HEK293 (cell line): Measurements from ENCODE around the gene RASD2.
A peak's percentile ranks its signal among the peaks of the same experiment; 100 is the strongest.
"Not testable (repeated sequence)": the region's sequence is repeated elsewhere in the genome, so short reads cannot be mapped to it uniquely, and the experiment has no call there.

Experiments used
- CTCF ChIA-PET: fragments of 350-600 bp; formaldehyde crosslinking; extraction: SDS; loops from one replicate; lab custom pipeline; 2021; ENCODE audit warnings: antibody characterized with exemption; lab: Yijun Ruan, JAX
- POLR2A ChIA-PET: fragments of 300-600 bp; formaldehyde crosslinking; extraction: SDS; loops from one replicate; lab custom pipeline; 2020; ENCODE audit warnings: antibody characterized with exemption, inconsistent platforms; lab: Yijun Ruan, JAX
- H3K27ac ChIP-seq: fragments of 200-500 bp; sonication (Bioruptor generic); 2 replicates; pipeline ENCODE4 v1.5.1; 2014; ENCODE audit warnings: low read depth, low read length, control low read depth, inconsistent platforms; ENCODE audit errors: extremely low read depth
- H3K36me3 ChIP-seq, 2 experiments: fragments of 200-500 bp in 1 of 2; sonication (Bioruptor generic) in 1 of 2; 1 replicate in 1 of 2; 2 replicates in 1 of 2; pipeline ENCODE4 v1.5.1; 2014 to 2017; ENCODE audit warnings: inconsistent platforms in 2 of 2, low read length in 2 of 2; ENCODE audit not compliant: control insufficient read depth in 2 of 2, insufficient read depth in 1 of 2
- H3K4me1 ChIP-seq: fragments of 200-500 bp; sonication (Bioruptor generic); 2 replicates; pipeline ENCODE4 v1.5.1; 2014; ENCODE audit warnings: mild to moderate bottlenecking, low read length, inconsistent platforms; ENCODE audit not compliant: control insufficient read depth, insufficient read depth
- H3K4me3 ChIP-seq: 2 replicates; pipeline ENCODE4 v1.5.1; 2011; ENCODE audit warnings: low read depth, mild to moderate bottlenecking, control low read depth, low read length, moderate library complexity
- H3K9me3 ChIP-seq: fragments of 200-500 bp; sonication (Bioruptor generic); 2 replicates; pipeline ENCODE4 v1.5.1; 2014; ENCODE audit warnings: low read depth, low read length, inconsistent platforms; ENCODE audit not compliant: control insufficient read depth, insufficient read depth
- PRDM1 ChIP-seq: fragments of 450-650 bp; formaldehyde crosslinking; IDR thresholded peaks from 2 replicates; pipeline ENCODE4; 2016; ENCODE audit warnings: missing biosample characterization, missing genetic modification characterization
- RBAK ChIP-seq: fragments of 450-650 bp; formaldehyde crosslinking; IDR thresholded peaks from 2 replicates; pipeline ENCODE4 v1.5.1; 2016; ENCODE audit warnings: missing biosample characterization, missing genetic modification characterization
- SETDB1 ChIP-seq: IDR thresholded peaks from one replicate; pipeline ENCODE4 v1.6.1; 2017; ENCODE audit warnings: mild to moderate bottlenecking, low read length, moderate library complexity, mixed read lengths; ENCODE audit not compliant: insufficient read length
- YY2 ChIP-seq: fragments of 450-650 bp; formaldehyde crosslinking; IDR thresholded peaks from 2 replicates; pipeline ENCODE4 v1.5.1; 2016; ENCODE audit warnings: missing biosample characterization, missing genetic modification characterization
- ZBTB20 ChIP-seq: fragments of 450-650 bp; formaldehyde crosslinking; IDR thresholded peaks from 2 replicates; pipeline ENCODE4 v1.5.1; 2016; ENCODE audit warnings: missing biosample characterization, missing genetic modification characterization
- ZEB2 ChIP-seq: fragments of 450-650 bp; formaldehyde crosslinking; IDR thresholded peaks from 2 replicates; pipeline ENCODE4 v1.5.1; 2016; ENCODE audit warnings: missing biosample characterization, missing genetic modification characterization
- ZNF146 ChIP-seq: fragments of 450-650 bp; formaldehyde crosslinking; IDR thresholded peaks from 2 replicates; pipeline ENCODE4 v1.5.1; 2016; ENCODE audit warnings: missing biosample characterization, missing genetic modification characterization
- ZNF175 ChIP-seq: fragments of 450-650 bp; formaldehyde crosslinking; IDR thresholded peaks from 2 replicates; pipeline ENCODE4 v1.5.1; 2016; ENCODE audit warnings: missing biosample characterization, missing genetic modification characterization
- ZNF211 ChIP-seq: fragments of 450-650 bp; formaldehyde crosslinking; IDR thresholded peaks from 2 replicates; pipeline ENCODE4 v1.5.1; 2016; ENCODE audit warnings: low read depth, missing biosample characterization, missing genetic modification characterization
- ZNF266 ChIP-seq: fragments of 450-650 bp; formaldehyde crosslinking; IDR thresholded peaks from 2 replicates; pipeline ENCODE4 v1.5.1; 2016; ENCODE audit warnings: missing biosample characterization, missing genetic modification characterization, low read depth
- ZNF558 ChIP-seq: fragments of 450-650 bp; formaldehyde crosslinking; IDR thresholded peaks from 2 replicates; pipeline ENCODE4 v1.5.1; 2016; ENCODE audit warnings: missing biosample characterization, missing genetic modification characterization
- ZNF561 ChIP-seq: fragments of 450-650 bp; IDR thresholded peaks from 2 replicates; pipeline ENCODE4 v1.5.1; 2018; ENCODE audit warnings: missing biosample characterization, missing genetic modification characterization, borderline replicate concordance
- ZNF664 ChIP-seq: fragments of 450-650 bp; formaldehyde crosslinking; IDR thresholded peaks from 2 replicates; pipeline ENCODE4 v1.5.1; 2016; ENCODE audit warnings: missing biosample characterization, missing genetic modification characterization
- ZNF747 ChIP-seq: fragments of 450-650 bp; formaldehyde crosslinking; IDR thresholded peaks from 2 replicates; pipeline ENCODE4 v1.5.1; 2016; ENCODE audit warnings: missing biosample characterization, missing genetic modification characterization
- TF ChIP-seq, protein P1 (sequence below): fragments of 450-650 bp; formaldehyde crosslinking; IDR thresholded peaks from 2 replicates; pipeline ENCODE4 v1.5.1; 2016; ENCODE audit warnings: missing biosample characterization, missing genetic modification characterization, borderline replicate concordance
- TF ChIP-seq, protein P2 (sequence below): fragments of 450-650 bp; formaldehyde crosslinking; IDR thresholded peaks from 2 replicates; pipeline ENCODE4 v1.5.1; 2017; ENCODE audit warnings: missing biosample characterization, missing genetic modification characterization
- TF ChIP-seq, protein P3 (sequence below): fragments of 450-650 bp; formaldehyde crosslinking; IDR thresholded peaks from 2 replicates; pipeline ENCODE4 v1.5.1; 2016; ENCODE audit warnings: missing biosample characterization, missing genetic modification characterization
- TF ChIP-seq, protein P4 (sequence below): IDR thresholded peaks from 2 replicates; pipeline ENCODE4 v1.6.1; 2011; ENCODE audit warnings: mild to moderate bottlenecking, low read depth, low read length, borderline replicate concordance
- TF ChIP-seq, protein P5 (sequence below): fragments of 450-650 bp; formaldehyde crosslinking; IDR thresholded peaks from 2 replicates; pipeline ENCODE4 v1.5.1; 2016; ENCODE audit warnings: missing biosample characterization, missing genetic modification characterization
- TF ChIP-seq, protein P6 (sequence below): fragments of 450-650 bp; formaldehyde crosslinking; IDR thresholded peaks from 2 replicates; pipeline ENCODE4 v1.5.1; 2017; ENCODE audit warnings: missing biosample characterization, missing genetic modification characterization

The RASD2 gene

DNA sequence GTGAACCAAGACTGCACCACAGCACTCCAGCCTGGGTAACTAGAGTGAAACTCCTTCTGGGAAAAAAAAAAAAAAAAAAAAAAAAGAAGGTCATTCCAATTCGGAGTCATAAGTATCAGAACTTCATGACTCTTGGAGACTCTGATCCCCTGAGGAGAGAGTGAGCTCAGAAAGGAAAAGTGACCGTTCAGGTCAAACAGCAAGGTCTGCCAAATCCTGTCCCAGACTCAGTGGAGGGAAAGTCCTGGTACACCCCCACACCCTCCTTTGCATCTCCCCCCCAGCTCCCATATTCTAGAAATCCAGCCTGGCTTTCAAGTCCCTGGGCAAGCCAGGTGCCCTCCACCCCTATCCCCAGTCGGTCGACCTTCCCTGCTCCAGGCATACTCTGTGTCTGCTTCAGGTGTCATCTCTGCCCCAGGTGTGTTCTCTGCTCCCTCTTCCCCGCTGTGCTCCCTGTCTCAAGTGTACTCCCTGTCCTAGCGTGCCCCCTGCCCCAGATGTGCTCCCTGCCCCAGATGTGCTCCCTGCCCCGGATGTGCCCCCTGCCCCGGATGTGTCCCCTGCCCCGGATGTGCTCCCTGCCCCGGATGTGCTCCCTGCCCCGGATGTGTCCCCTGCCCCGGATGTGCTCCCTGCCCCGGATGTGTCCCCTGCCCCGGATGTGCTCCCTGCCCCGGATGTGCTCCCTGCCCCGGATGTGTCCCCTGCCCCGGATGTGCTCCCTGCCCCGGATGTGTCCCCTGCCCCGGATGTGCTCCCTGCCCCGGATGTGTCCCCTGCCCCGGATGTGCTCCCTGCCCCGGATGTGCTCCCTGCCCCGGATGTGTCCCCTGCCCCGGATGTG is 49.3 kb upstream of the RASD2 start:
- CTCF ChIA-PET, H3K4me3 ChIP-seq: not testable (repeated sequence)

DNA sequence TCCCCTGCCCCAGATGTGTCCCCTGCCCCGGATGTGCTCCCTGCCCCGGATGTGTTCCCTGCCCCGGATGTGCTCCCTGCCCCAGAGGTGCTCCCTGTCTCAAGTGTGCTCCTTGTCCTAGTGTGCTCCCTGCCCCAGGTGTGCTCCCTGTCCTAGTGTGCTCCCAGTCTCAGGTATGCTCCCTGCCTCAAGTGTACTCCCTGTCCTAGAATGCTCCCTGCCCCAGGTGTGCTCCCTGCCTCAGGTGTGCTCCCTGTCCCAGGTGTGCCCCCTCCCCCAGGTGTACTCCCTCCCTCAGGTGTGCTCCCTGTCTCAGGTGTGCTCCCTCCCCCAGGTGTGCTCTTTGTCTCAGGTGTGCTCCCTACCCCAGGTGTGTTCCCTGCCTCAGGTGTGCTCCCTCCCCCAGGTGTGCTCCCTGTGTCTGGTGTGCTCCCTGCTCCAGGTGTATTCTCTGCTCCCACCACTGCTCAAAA is 48.7 kb upstream of the RASD2 start:
- Histone ChIP-seq H3K27ac (no peak overlapping the region), H3K9me3 (no peaks in the 10 kb centered on the region), H3K4me1 (no peaks in the 10 kb centered on the region), H3K4me3 (no peak overlapping the region), H3K36me3 (no peaks in the 10 kb centered on the region)
- ChIA-PET CTCF (interaction anchor here (0.6 kb wide), 1 partner anchor 633 kb away, joined by 3 read pairs; no protein-coding TSS in a partner anchor), POLR2A (no interaction called here)
- TF ChIP-seq, protein P1, sequence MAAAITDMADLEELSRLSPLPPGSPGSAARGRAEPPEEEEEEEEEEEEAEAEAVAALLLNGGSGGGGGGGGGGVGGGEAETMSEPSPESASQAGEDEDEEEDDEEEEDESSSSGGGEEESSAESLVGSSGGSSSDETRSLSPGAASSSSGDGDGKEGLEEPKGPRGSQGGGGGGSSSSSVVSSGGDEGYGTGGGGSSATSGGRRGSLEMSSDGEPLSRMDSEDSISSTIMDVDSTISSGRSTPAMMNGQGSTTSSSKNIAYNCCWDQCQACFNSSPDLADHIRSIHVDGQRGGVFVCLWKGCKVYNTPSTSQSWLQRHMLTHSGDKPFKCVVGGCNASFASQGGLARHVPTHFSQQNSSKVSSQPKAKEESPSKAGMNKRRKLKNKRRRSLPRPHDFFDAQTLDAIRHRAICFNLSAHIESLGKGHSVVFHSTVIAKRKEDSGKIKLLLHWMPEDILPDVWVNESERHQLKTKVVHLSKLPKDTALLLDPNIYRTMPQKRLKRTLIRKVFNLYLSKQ, result no peak
- TF ChIP-seq, protein P2, sequence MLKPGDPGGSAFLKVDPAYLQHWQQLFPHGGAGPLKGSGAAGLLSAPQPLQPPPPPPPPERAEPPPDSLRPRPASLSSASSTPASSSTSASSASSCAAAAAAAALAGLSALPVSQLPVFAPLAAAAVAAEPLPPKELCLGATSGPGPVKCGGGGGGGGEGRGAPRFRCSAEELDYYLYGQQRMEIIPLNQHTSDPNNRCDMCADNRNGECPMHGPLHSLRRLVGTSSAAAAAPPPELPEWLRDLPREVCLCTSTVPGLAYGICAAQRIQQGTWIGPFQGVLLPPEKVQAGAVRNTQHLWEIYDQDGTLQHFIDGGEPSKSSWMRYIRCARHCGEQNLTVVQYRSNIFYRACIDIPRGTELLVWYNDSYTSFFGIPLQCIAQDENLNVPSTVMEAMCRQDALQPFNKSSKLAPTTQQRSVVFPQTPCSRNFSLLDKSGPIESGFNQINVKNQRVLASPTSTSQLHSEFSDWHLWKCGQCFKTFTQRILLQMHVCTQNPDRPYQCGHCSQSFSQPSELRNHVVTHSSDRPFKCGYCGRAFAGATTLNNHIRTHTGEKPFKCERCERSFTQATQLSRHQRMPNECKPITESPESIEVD (tag by site-specific recombination), result no peak
- TF ChIP-seq, protein P3, sequence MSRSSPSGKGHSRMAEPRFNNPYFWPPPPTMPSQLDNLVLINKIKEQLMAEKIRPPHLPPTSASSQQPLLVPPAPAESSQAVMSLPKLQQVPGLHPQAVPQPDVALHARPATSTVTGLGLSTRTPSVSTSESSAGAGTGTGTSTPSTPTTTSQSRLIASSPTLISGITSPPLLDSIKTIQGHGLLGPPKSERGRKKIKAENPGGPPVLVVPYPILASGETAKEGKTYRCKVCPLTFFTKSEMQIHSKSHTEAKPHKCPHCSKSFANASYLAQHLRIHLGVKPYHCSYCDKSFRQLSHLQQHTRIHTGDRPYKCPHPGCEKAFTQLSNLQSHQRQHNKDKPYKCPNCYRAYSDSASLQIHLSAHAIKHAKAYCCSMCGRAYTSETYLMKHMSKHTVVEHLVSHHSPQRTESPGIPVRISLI, result no peak
- TF ChIP-seq SETDB1 (peak; percentile 81), ZNF561 (tag by site-specific recombination) (no peak), ZBTB20 (tag by site-specific recombination) (no peak), RBAK (no peak), ZEB2 (peak; percentile 96), ZNF266 (tag by site-specific recombination) (no peak), ZNF175 (tag by site-specific recombination) (no peak)

More for the DNA sequence above, 49.3 kb upstream of the RASD2 start:
- TF ChIP-seq, protein P4, sequence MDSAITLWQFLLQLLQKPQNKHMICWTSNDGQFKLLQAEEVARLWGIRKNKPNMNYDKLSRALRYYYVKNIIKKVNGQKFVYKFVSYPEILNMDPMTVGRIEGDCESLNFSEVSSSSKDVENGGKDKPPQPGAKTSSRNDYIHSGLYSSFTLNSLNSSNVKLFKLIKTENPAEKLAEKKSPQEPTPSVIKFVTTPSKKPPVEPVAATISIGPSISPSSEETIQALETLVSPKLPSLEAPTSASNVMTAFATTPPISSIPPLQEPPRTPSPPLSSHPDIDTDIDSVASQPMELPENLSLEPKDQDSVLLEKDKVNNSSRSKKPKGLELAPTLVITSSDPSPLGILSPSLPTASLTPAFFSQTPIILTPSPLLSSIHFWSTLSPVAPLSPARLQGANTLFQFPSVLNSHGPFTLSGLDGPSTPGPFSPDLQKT, result peak; percentile 39; the same call in 1 of the 2 replicates
- peak; percentile 78 for TF ChIP-seq PRDM1 (tag by site-specific recombination)
- POLR2A ChIA-PET, H3K9me3 ChIP-seq, H3K36me3 ChIP-seq, H3K4me1 ChIP-seq, H3K27ac ChIP-seq: not testable (repeated sequence)

DNA sequence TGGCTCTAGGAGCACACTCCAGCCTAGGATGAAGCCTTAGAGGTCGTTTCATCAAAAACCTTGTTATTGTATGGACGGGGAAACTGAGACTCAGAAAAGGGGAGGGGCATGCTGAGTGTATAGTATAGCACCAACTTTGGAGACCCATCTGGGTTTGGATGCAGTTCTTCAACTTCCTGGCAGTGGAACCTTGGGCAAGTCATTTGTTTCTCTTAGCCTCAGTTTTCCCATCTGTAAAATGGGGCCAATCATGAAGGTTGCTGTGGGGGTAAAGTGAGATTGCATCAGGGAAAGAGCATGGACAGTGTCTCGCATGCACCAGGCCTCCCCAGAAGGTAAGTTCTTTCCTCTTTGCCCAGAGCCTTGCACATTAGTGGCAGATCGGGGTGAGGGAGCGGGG is 47.6 kb upstream of the RASD2 start:
- ChIA-PET CTCF (interaction anchor here (0.6 kb wide), 1 partner anchor 76 kb away, joined by 3 read pairs; no protein-coding TSS in a partner anchor), POLR2A (no interaction called here)
- TF ChIP-seq, protein P5, sequence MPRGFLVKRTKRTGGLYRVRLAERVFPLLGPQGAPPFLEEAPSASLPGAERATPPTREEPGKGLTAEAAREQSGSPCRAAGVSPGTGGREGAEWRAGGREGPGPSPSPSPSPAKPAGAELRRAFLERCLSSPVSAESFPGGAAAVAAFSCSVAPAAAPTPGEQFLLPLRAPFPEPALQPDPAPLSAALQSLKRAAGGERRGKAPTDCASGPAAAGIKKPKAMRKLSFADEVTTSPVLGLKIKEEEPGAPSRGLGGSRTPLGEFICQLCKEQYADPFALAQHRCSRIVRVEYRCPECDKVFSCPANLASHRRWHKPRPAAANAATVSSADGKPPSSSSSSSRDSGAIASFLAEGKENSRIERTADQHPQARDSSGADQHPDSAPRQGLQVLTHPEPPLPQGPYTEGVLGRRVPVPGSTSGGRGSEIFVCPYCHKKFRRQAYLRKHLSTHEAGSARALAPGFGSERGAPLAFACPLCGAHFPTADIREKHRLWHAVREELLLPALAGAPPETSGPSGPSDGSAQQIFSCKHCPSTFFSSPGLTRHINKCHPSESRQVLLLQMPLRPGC (tag by site-specific recombination), result no peak
- TF ChIP-seq ZNF747 (tag by site-specific recombination) (no peak), YY2 (tag by site-specific recombination) (no peak), ZNF664 (tag by site-specific recombination) (no peak), ZNF211 (tag by site-specific recombination) (no peak), ZNF558 (tag by site-specific recombination) (no peak), ZNF146 (tag by site-specific recombination) (no peak)
- TF ChIP-seq, protein P6, sequence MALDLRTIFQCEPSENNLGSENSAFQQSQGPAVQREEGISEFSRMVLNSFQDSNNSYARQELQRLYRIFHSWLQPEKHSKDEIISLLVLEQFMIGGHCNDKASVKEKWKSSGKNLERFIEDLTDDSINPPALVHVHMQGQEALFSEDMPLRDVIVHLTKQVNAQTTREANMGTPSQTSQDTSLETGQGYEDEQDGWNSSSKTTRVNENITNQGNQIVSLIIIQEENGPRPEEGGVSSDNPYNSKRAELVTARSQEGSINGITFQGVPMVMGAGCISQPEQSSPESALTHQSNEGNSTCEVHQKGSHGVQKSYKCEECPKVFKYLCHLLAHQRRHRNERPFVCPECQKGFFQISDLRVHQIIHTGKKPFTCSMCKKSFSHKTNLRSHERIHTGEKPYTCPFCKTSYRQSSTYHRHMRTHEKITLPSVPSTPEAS (tag by site-specific recombination), result no peak
- H3K27ac ChIP-seq, result no peak overlapping the region
- no peaks in the 10 kb centered on the region for H3K36me3 ChIP-seq
- no peaks in the 10 kb centered on the region for H3K4me1 ChIP-seq
- H3K4me3 ChIP-seq, result no peak overlapping the region
- no peaks in the 10 kb centered on the region for H3K9me3 ChIP-seq
